Measurements from ENCODE around the gene FOXP1. TPM values are rescaled to one million over a fixed set of nuclear protein-coding genes. Genes with fewer than 3 reads are reported as not detected.

The FOXP1 gene
- total RNA-seq, 1 experiment from 2014 or later: 2.9 TPM

DNA sequence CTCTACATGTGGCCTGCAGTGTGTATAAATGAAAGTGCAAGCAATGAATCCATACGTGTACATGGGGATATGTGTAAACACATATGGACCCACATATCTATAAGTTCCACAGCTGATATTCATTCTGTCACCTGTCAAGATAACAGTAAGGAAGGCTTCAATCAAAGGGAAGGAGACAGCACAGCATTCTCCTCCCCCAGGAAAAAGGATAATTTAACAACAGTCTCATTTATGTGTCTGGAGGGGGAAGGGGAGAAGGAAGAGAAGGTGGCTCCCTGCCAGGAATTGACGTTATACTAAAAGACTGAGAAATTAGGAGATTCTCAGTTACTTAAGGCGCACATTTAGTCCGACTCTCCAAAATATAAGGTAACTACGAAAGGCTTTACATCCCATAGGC lies 345.9 kb downstream of the FOXP1 start:
- H3K36me3 ChIP-seq (ENCODE audit: control insufficient read depth, insufficient read depth, low read length): no peaks in the 10 kb centered on the region
- intact Hi-C loops (cut with micrococcal nuclease; ENCODE audit: unreplicated experiment): no loop called here
- CTCF ChIA-PET: no interaction called here
- in situ Hi-C loops (cut with HindIII; ENCODE audit: low pct_unique_long_range_greater_than_20kb, low sequenced_read_pairs): no loop called here
- no peak overlapping the region for H3K4me3 ChIP-seq (ENCODE audit: low read depth in 2 of 2, low read length in 2 of 2)
- H3K27me3 ChIP-seq (ENCODE audit: control insufficient read depth, insufficient read depth, low read length): no peaks in the 10 kb centered on the region
- TF ChIP-seq, protein P1, sequence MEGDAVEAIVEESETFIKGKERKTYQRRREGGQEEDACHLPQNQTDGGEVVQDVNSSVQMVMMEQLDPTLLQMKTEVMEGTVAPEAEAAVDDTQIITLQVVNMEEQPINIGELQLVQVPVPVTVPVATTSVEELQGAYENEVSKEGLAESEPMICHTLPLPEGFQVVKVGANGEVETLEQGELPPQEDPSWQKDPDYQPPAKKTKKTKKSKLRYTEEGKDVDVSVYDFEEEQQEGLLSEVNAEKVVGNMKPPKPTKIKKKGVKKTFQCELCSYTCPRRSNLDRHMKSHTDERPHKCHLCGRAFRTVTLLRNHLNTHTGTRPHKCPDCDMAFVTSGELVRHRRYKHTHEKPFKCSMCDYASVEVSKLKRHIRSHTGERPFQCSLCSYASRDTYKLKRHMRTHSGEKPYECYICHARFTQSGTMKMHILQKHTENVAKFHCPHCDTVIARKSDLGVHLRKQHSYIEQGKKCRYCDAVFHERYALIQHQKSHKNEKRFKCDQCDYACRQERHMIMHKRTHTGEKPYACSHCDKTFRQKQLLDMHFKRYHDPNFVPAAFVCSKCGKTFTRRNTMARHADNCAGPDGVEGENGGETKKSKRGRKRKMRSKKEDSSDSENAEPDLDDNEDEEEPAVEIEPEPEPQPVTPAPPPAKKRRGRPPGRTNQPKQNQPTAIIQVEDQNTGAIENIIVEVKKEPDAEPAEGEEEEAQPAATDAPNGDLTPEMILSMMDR (IDR thresholded peaks at IDR 0.05): no peak
- TF ChIP-seq SIN3A (IDR thresholded peaks at IDR 0.05; ENCODE audit: borderline replicate concordance, insufficient read depth, low read depth, low read length) (no peak), TCF7L2 (IDR thresholded peaks at IDR 0.05; ENCODE audit: low read depth, low read length) (no peak), POLR2AphosphoS5 (IDR thresholded peaks at IDR 0.05; ENCODE audit: low read depth, low read length) (no peak)
- TF ChIP-seq, protein P2, sequence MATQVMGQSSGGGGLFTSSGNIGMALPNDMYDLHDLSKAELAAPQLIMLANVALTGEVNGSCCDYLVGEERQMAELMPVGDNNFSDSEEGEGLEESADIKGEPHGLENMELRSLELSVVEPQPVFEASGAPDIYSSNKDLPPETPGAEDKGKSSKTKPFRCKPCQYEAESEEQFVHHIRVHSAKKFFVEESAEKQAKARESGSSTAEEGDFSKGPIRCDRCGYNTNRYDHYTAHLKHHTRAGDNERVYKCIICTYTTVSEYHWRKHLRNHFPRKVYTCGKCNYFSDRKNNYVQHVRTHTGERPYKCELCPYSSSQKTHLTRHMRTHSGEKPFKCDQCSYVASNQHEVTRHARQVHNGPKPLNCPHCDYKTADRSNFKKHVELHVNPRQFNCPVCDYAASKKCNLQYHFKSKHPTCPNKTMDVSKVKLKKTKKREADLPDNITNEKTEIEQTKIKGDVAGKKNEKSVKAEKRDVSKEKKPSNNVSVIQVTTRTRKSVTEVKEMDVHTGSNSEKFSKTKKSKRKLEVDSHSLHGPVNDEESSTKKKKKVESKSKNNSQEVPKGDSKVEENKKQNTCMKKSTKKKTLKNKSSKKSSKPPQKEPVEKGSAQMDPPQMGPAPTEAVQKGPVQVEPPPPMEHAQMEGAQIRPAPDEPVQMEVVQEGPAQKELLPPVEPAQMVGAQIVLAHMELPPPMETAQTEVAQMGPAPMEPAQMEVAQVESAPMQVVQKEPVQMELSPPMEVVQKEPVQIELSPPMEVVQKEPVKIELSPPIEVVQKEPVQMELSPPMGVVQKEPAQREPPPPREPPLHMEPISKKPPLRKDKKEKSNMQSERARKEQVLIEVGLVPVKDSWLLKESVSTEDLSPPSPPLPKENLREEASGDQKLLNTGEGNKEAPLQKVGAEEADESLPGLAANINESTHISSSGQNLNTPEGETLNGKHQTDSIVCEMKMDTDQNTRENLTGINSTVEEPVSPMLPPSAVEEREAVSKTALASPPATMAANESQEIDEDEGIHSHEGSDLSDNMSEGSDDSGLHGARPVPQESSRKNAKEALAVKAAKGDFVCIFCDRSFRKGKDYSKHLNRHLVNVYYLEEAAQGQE (IDR thresholded peaks at IDR 0.05; ENCODE audit: insufficient read depth in 1 of 2, low read depth in 2 of 2, low read length in 1 of 2): no peak
- no peaks in the 10 kb centered on the region for H3K9me3 ChIP-seq (ENCODE audit: control insufficient read depth, insufficient read depth, low read depth, low read length)
- POLR2A ChIA-PET: no interaction called here
- DNase-seq (ENCODE audit: low read depth, low spot score): no peak
- H3K27ac ChIP-seq (ENCODE audit: low read length): no peak overlapping the region
- ATAC-seq: no peak
- BruUV-seq (replicated peaks): no TSS peak
- H3K4me1 ChIP-seq (ENCODE audit: control insufficient read depth, insufficient read depth, low read length): no peaks in the 10 kb centered on the region

DNA sequence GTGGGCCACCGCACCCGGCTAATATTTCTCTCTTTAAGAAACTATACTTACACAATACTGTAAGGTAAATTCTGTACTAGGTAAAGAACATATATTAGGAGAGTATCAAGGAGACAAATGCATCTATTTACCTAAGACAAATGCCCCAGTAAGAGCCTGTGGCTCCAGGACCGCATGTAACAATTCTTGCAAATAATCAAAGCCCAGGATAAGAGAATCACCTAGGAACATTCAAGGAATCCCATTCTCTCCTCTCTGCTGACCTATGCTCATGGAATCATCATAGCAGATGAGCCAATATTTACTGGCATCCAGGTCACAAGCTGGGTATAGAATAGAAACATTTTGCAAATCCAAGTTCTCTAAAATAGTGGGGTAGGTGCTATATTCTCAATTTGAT lies 347.7 kb downstream of the FOXP1 start:
- H3K9me3 ChIP-seq (ENCODE audit: control insufficient read depth, insufficient read depth, low read depth, low read length): no peaks in the 10 kb centered on the region
- TF ChIP-seq, protein P2 (IDR thresholded peaks at IDR 0.05; ENCODE audit: insufficient read depth in 1 of 2, low read depth in 2 of 2, low read length in 1 of 2): no peak
- TF ChIP-seq SIN3A (IDR thresholded peaks at IDR 0.05; ENCODE audit: borderline replicate concordance, insufficient read depth, low read depth, low read length): no peak
- no peak for TF ChIP-seq POLR2AphosphoS5 (IDR thresholded peaks at IDR 0.05; ENCODE audit: low read depth, low read length)
- TF ChIP-seq, protein P1 (IDR thresholded peaks at IDR 0.05): no peak
- no peak for TF ChIP-seq TCF7L2 (IDR thresholded peaks at IDR 0.05; ENCODE audit: low read depth, low read length)
- no peaks in the 10 kb centered on the region for H3K36me3 ChIP-seq (ENCODE audit: control insufficient read depth, insufficient read depth, low read length)
- intact Hi-C loops (cut with micrococcal nuclease; ENCODE audit: unreplicated experiment) (no loop called here), in situ Hi-C loops (cut with HindIII; ENCODE audit: low pct_unique_long_range_greater_than_20kb, low sequenced_read_pairs) (no loop called here)
- ChIA-PET POLR2A (no interaction called here), CTCF (no interaction called here)
- ATAC-seq (no peak), DNase-seq (ENCODE audit: low read depth, low spot score) (no peak)
- H3K4me1 ChIP-seq (ENCODE audit: control insufficient read depth, insufficient read depth, low read length): no peaks in the 10 kb centered on the region
- H3K27me3 ChIP-seq (ENCODE audit: control insufficient read depth, insufficient read depth, low read length): no peaks in the 10 kb centered on the region
- no peak overlapping the region for H3K27ac ChIP-seq (ENCODE audit: low read length)
- H3K4me3 ChIP-seq (ENCODE audit: low read depth in 2 of 2, low read length in 2 of 2): no peak overlapping the region
- BruUV-seq (replicated peaks): no TSS peak

All from Panc1 (cell line).